Activated naive CD4-positive, alpha-beta T cell treated with anti-CD3 and anti-CD28 coated beads, Interleukin-2, amount 50 U/mL, for 72 hours (primary cell): ENCODE data around the gene DIP2A. TPM values are rescaled to one million over a fixed set of nuclear protein-coding genes. Genes with fewer than 3 reads are reported as not detected.
"Not testable (repeated sequence)": the region's sequence is repeated elsewhere in the genome, so short reads cannot be mapped to it uniquely, and the experiment has no call there.

Experiments used
- ATAC-seq, 2 donors: fragments of 150-1000 bp; cut with Tn5 transposase; 2 replicates each; pipeline ENCODE4 v1.10.0; 2021; ENCODE audit warnings: mild to moderate bottlenecking in 2 of 2, moderate library complexity in 2 of 2
- DNase-seq, 2 donors: peaks; one replicate each; pipeline ENCODE4 v3.0.0; 2021 to 2022; ENCODE audit warnings: low spot score in 2 of 2
- H3K27ac Mint-ChIP-seq, 2 donors: one replicate each; pipeline ENCODE4 v1.8.0; 2022; ENCODE audit warnings: mild to moderate bottlenecking in 2 of 2, mixed read lengths in 2 of 2
- H3K36me3 Mint-ChIP-seq, 2 donors: one replicate each; pipeline ENCODE4 v1.8.0; 2022; ENCODE audit warnings: mixed read lengths in 2 of 2
- H3K9me3 Mint-ChIP-seq, 2 donors: one replicate each; pipeline ENCODE4 v1.8.0; 2022; ENCODE audit warnings: mixed read lengths in 2 of 2
- total RNA-seq, 2 donors: library from RNA; stranded (reverse); gene quantifications; one replicate each; pipeline ENCODE4 v1.2.3, GENCODE V29; 2022

DIP2A gene
- total RNA-seq, 2 donors from 2014 or later, result 42.4 to 60.1 TPM

DNA sequence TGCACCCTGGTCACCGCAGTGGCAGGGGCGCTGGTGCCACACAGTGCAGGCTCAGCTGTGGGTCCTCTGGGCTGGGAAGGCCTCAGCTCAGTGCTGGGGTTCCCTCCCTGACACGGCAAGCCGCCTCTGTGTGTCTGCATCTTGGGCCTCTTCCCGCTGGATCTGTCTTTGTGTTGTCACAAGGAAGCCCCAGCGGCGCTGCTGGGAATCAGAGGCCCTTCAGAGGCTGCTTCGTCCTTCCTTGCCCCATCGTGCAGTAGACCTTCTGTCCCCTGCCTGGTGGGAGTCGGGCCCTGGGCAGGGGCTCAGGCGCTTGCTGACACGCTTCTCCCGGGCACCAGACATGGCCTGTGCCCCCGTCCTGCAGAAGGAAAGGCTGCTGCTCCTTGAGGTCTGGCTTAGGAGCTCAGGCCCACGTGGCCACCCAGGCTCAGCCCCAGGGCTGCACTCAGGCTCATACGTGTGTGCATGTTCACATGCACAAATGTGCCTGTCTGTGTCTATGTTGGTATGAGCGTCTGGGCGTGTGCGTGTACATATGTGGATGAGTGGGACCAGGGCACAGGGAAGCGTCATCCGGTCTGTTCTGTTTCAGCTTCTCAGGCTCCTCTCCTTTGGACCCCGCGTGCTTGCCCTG lies 24.3 kb upstream of the DIP2A start:
- H3K27ac Mint-ChIP-seq, result peak overlapping the region in 1 of 2 donors; percentile 55
- ATAC-seq (peak in 1 of 2 donors; percentile 18), DNase-seq (no peak)
- H3K9me3 Mint-ChIP-seq, result no peaks in the 10 kb centered on the region
- peaks cover 14 to 22% of the 10 kb centered on the region in 2 donors for H3K36me3 Mint-ChIP-seq

DNA sequence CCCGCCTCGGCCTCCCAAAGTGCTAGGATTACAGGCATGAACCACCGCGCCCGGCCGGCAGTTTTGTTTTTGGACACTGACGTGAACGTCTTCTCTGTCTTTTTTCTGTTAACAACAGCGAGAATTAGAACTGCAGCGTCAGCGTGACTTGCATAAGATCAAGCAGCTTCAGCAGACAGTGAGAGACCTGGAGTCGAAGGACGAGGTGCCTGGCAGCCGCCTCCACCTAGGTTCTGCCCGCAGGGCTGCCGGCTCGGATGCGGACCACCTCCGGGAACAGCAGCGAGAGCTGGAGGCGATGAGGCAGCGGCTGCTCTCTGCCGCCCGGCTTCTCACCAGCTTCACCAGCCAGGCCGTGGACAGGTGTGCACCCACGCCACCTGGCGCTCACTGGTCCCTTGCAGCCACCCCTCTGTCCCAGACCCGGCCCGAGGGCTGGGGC lies 22.9 kb upstream of the DIP2A start:
- no peak for ATAC-seq
- DNase-seq, result no peak
- H3K9me3 Mint-ChIP-seq, result no peaks in the 10 kb centered on the region
- H3K27ac Mint-ChIP-seq, result no peak overlapping the region
- peaks cover 14 to 20% of the 10 kb centered on the region in 2 donors for H3K36me3 Mint-ChIP-seq

DNA sequence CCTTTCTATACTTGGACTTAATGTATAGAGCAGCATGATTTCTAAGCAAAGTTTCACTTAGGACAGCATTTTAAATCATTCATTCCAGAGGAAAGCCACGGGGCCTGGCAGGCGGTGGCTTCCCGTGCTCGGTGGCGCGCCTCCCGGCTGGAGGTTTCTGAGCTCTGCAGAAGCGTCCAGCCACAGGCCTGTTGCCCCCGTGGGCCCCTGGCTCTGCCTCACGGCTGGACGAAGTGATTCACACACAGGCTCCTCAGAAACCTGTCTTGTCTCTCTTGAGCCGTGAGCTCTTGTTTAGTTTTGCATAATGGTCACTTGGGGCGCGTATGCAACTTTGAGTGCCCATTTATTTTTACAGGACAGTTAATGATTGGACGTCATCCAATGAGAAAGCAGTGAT lies 22.1 kb upstream of the DIP2A start:
- peaks cover 11 to 21% of the 10 kb centered on the region in 2 donors for H3K36me3 Mint-ChIP-seq

DNA sequence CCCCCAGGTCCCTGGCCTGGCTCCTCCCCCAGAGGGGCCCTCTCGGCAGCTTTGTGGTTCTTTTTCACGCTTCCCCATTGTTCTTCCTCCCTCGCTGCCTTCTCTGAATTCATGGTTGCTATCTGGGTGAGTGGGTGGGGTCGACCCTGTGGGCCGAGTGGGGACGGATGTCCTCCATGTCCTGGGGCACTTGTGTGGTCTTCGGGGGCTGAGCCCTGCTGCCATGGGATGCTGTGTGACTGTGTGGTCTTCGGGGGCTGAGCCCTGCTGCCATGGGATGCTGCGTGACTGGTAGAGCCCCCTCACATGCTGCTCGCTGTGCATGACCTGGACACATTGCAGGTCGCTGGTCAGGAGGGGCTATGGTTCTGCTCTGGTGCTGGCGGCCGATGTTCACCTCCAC lies 21.6 kb upstream of the DIP2A start:
- Mint-ChIP-seq H3K9me3 (no peaks in the 10 kb centered on the region), H3K27ac (peak overlapping the region in 1 of 2 donors; percentile 84), H3K36me3 (peaks cover 7 to 16% of the 10 kb centered on the region in 2 donors)
- no peak for DNase-seq
- no peak for ATAC-seq

More for the DNA sequence above, 22.1 kb upstream of the DIP2A start:
- ATAC-seq, result no peak
- DNase-seq, result no peak
- no peaks in the 10 kb centered on the region for H3K9me3 Mint-ChIP-seq
- no peak overlapping the region for H3K27ac Mint-ChIP-seq

DNA sequence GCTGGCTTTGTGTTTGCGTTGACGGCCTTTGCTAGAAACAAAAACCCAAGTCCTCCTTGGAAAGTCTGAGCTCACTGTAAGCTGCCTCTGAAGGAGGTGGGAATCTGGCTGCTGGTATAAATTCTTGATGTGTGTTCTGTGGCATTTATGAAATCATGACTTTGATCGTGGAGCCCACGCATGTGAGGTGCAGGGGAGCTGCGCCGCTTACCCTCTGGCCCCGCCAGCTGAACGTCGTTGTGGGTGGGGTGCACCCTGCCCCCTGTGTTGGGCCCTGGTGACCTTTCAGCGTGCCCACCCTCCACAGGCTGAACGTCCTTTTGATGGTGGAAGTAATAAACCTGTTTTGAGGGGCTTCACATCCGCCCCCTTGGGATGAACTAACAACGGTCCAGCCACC lies 21.2 kb upstream of the DIP2A start:
- peaks cover 7 to 15% of the 10 kb centered on the region in 2 donors for H3K36me3 Mint-ChIP-seq
- no peaks in the 10 kb centered on the region for H3K9me3 Mint-ChIP-seq
- DNase-seq (no peak), ATAC-seq (no peak)
- H3K27ac Mint-ChIP-seq, result peak overlapping the region in 1 of 2 donors; percentile 84

DNA sequence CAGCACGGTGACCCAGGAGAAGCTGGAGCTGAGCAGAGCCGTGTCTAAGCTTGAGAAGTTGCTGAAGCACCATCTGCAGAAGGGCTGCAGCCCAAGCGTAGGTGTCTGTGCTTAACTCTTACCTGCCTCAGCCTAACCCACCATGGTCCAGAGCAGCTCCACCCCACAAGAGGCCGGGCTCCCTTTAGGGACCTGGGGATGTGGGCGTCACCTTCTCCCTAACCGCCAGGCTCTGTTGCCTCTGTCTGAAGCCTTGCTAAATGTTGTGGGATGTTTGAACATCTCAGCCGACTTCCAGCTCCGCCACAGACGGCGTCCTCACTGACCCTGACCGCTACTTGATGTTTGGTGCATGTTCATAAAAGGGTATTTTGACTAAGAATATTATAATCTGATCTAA lies 20.4 kb upstream of the DIP2A start:
- ATAC-seq, result no peak
- DNase-seq, result no peak
- H3K27ac Mint-ChIP-seq, result no peak overlapping the region
- H3K9me3 Mint-ChIP-seq, result no peaks in the 10 kb centered on the region
- H3K36me3 Mint-ChIP-seq, result peaks cover 7 to 20% of the 10 kb centered on the region in 2 donors

DNA sequence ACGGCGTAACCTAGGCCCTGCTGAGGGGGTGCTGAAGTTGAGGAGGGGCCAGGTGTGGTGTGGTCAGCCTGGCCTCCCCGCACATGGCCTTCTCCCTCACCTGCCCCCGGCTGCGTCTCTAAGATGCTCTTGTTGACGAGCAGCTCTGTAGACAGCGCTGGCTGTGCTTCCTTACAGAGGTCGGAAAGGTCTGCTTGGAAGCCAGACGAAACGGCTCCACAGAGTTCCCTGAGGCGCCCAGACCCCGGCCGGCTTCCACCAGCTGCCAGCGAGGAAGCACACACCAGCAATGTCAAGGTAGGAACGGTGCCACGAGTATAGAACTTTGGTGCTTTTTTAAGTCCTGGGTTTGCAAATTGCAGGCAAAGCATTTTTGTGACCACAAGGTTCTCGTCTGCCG lies 18.8 kb upstream of the DIP2A start:
- H3K36me3 Mint-ChIP-seq, result peaks cover 7 to 20% of the 10 kb centered on the region in 2 donors
- H3K9me3 Mint-ChIP-seq, result no peaks in the 10 kb centered on the region
- H3K27ac Mint-ChIP-seq, result no peak overlapping the region
- DNase-seq, result no peak
- ATAC-seq, result no peak

DNA sequence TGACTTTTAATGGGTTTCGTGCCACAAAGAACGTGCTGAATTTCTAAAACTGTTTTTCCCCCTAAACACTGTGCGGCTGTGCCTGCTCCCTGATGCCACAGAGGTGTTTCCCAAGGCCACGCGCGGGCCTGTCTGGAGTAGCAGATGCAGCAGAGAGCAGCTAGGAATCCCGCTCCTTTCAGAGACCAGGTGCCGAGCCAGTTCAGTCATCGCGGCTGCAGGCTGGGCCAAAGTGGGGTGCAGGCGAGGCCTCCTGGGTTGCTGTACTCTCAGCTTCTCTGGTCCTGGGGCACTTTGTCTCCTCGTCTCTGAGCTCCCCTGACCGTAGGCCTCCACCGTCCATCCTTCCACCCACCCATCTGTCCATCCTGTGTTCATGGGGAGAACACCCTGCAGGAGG lies 17.4 kb upstream of the DIP2A start:
- peaks cover 7 to 20% of the 10 kb centered on the region in 2 donors for H3K36me3 Mint-ChIP-seq
- H3K27ac Mint-ChIP-seq, result peak overlapping the region in 1 of 2 donors; percentile 72
- DNase-seq (no peak), ATAC-seq (no peak)
- no peaks in the 10 kb centered on the region for H3K9me3 Mint-ChIP-seq

DNA sequence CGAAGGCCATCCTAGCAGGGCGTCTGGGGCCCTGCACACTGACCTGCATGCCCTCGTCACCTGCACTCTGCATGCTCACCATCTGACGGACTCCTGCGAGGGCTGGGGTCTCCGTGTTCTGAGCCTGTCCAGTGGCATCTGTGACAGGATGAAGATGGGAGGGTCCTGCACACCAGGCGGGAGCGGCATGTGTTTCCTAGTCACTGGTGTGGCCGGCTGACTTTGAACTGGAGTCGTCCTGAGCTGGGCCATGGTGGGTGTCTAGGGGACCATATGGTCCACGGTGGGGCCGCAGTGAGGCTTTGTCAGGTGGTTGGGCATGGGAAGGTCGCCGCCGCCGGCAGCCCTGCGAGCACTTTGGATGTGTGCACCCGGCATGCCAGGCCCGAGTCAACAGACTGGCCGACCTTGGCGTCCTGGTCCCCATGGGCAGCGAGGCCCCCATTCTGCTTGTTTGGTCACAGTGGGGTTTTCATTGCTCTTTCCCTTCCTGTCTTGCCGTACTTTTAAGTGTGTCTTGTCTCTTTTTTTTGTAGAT lies 16.7 kb upstream of the DIP2A start:
- DNase-seq (no peak), ATAC-seq (no peak)
- Mint-ChIP-seq H3K9me3 (no peaks in the 10 kb centered on the region), H3K36me3 (peaks cover 7 to 20% of the 10 kb centered on the region in 2 donors), H3K27ac (peak overlapping the region in 1 of 2 donors; percentile 54)

DNA sequence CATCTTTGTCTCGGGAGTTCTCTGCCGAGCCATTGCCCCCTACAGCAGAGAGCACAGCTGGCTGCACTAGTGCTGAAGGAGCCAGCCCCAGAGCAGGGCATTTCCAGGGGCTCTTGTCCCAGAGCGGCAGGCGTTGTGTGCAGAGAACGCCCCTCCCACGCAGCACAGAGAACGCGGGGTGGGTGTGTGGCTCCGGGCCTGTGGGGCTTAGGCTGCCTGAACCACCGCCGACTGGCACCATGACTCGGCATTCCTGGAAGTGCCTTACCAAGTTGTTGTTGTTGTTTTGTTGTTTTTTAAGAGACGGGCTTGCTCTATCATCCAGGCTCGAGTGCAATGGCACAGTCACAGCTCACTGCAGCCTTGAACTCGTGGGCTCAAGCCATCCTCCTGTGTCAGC lies 15.8 kb upstream of the DIP2A start:
- DNase-seq (no peak), ATAC-seq (no peak)
- Mint-ChIP-seq H3K36me3 (peaks cover 0 to 20% of the 10 kb centered on the region in 2 donors), H3K27ac (peak overlapping the region; percentile 54 to 68), H3K9me3 (peaks cover 0 to 4% of the 10 kb centered on the region in 2 donors)

DNA sequence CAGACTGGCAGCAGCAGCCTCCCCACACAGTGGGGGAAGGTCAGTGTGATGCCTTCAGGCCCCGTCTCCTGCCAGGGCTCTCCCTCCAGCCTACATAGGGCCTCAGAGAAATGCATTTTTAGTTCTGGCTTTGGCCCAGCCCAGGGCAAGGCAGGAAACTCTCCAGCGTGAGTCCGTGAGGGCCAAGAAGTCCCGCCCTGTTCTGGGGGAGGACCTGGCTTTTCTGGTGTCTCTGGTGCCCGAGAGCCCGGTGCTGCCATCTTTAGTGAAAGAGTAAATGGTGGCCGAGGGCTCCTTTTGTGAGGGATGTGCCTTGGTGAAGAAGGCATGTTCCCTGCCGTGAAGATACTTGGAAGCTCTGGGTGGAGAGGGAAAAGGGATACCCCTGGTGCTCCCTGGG lies 14.8 kb upstream of the DIP2A start:
- Mint-ChIP-seq H3K27ac (peak overlapping the region; percentile 39 to 54), H3K9me3 (peaks cover 5 to 9% of the 10 kb centered on the region in 2 donors), H3K36me3 (peaks cover 7 to 29% of the 10 kb centered on the region in 2 donors)
- DNase-seq (no peak), ATAC-seq (no peak)

DNA sequence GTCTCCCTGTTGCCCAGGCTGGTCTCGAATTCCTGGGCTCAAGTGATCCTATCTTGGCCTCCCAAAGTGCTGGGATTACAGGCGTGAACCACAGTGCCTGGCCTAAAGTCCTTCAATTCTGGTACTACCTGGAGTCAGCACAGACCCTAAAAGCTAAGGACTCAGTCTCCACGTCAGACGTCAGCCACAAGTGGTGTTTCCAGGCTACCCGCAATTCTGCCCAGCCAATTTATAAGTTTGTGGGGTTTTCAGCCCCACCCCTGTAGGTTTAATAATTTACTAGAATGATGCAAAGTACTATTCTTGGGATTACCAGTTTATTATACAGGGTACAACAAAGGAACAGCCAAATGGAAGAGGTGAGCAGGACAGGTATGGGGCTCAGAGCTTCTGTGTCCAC lies 10.6 kb upstream of the DIP2A start:
- Mint-ChIP-seq H3K27ac (peak overlapping the region in 1 of 2 donors; percentile 60), H3K9me3 (peaks cover 5 to 9% of the 10 kb centered on the region in 2 donors), H3K36me3 (peaks cover 7 to 29% of the 10 kb centered on the region in 2 donors)
- DNase-seq (no peak), ATAC-seq (no peak)

DNA sequence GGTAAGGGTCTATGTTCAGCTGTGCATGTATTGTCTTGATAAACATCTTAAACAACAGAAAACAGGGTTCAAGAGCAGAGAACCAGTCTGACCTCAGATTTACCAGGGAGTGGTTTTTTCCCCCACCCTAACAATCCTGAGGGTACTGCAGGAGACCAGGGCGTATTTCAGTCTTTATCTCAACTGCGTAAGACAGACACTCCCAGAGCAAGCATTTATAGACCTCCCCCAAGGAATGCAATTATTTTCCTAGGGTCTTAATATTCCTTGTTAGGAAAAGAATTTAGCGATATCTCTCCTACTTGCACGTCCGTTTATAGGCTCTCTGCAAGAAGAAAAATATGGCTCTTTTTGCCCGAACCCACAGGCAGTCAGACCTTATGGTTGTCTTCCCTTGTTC lies 9.8 kb upstream of the DIP2A start:
- H3K36me3 Mint-ChIP-seq, result peaks cover 7 to 29% of the 10 kb centered on the region in 2 donors
- H3K27ac Mint-ChIP-seq, DNase-seq, H3K9me3 Mint-ChIP-seq, ATAC-seq: not testable (repeated sequence)

DNA sequence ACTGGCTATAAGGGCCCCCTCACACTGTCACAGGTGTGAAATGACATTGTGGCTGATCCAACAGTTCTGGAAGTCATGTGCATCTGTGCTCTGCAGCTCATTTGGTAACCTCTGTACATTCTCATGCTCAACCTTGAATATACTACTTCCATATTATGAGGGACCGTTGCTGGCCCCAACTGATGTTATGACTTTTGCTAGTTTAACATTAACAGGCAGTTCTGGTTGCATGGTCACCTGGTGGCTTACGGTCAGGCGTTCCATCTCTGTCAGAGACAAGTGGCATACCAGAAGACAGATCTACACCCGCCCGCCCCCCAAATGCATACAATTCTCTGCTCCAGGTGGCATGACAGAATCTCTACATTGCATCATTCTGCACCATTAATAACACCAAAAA lies 6.0 kb upstream of the DIP2A start:
- ATAC-seq, result no peak
- no peak overlapping the region for H3K27ac Mint-ChIP-seq
- no peak for DNase-seq
- peaks cover 10 to 29% of the 10 kb centered on the region in 2 donors for H3K36me3 Mint-ChIP-seq
- H3K9me3 Mint-ChIP-seq, result peaks cover 5 to 6% of the 10 kb centered on the region in 2 donors

DNA sequence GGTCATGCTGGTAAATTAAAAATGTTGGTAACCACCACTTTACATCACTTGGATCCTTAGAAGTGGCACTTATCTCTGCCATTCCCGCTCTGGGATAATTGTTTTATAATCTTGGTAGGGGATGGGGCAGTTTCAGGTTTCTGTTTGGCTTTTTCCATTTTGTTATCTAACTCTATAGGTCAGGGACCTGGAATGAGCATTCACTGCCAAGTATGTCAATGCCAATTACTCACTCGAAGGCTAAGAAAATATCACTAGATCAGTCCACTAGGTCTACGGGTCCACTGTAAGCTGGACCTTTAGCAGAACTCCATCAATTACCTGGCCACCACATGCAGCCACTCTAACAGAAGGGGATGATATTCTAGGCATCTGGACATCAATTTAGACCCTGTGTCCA lies 4.5 kb upstream of the DIP2A start:
- Mint-ChIP-seq H3K9me3 (no peaks in the 10 kb centered on the region), H3K36me3 (peaks cover 9 to 17% of the 10 kb centered on the region in 2 donors), H3K27ac (no peak overlapping the region)
- DNase-seq (no peak), ATAC-seq (no peak)

DNA sequence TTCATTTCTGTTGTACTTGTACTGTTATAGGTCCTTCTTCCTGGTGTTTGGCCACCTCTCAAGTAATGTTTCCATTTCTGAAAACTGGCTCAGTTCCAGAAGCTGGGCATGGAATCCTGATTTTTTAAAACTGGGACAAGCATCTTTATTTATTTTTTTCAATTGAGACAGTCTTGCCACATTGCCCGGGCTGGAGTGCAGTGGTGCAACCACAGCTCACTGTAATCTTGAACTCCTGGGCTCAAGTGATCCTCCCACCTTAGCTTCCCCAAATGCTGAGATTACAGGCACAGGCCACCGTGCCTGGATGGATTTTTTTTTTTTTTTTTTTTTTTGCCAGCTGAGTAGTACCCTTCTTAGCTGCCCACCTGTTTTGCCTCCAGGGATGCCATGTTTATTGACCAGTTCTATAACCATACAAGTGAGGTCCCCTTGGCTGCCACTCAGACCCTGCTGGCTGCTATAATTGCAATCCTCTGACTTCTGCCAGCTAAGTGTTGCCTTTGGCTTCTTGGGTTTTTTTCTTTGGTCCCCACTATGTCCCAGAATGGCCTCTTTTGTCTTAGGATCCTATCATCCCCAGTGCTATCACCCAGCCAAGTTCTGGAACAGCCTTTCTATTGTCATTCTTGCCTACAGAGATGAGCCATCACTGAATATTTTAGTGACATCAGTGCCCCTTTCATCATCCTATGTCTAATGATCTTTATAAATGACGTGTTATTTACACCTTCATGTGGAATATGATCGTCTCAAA lies 3.9 kb upstream of the DIP2A start:
- DNase-seq (no peak), ATAC-seq (no peak)
- H3K27ac Mint-ChIP-seq, result peak overlapping the region in 1 of 2 donors; percentile 17
- H3K9me3 Mint-ChIP-seq, result no peaks in the 10 kb centered on the region
- peaks cover 9 to 14% of the 10 kb centered on the region in 2 donors for H3K36me3 Mint-ChIP-seq
